HG03439 (cell line): ENCODE data around the gene ARHGAP20.

Experiments
- ATAC-seq: cut with Tn5 transposase; IDR thresholded peaks from one replicate; pipeline ENCODE4 v1.9.1; 2021; ENCODE audit warnings: mild to moderate bottlenecking, moderate library complexity; ENCODE audit not compliant: unreplicated experiment

ARHGAP20 gene

DNA sequence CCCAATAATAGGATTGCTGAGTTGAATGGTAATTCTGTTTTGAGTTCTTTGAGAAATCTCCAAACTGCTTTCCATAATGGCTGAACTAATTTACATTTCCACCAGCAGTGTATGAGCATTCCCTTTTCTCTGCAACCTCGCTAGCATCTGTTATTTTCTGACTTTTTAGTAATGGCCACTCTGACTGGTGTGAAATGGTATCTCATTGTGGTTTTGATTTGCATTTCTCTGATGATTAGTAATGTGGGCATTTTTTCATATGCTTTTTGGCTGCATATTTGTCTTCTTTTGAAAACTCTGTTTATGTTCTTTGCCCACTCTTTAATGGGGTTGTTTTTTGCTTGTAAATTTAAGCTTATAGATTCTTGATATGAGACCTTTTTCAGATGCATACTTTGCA lies 185.1 kb downstream of the ARHGAP20 start:
- no peak for ATAC-seq
